ENCODE data around the gene TLR4.

TLR4 gene

DNA sequence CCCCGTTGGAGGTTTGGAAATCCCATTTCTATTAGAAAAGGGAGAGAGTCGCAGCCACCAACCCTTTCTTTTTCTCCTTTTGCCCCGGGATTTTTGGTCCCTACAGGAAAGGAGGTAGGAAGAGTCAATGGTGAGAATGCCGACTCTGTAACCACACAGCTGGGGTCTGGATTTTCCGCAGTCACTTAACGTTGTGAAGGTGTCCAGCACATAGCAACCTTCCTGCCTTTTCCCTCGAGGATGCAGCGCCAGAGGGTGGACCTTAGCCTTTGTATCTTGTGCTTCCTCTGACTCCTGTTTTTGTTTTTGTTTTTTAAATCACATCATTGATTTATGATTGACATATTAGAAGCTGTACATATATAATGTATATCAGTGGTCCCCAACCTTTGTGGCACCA is 41.4 kb downstream of the TLR4 start:
- DNase-seq (ENCODE audit: low spot score) = no peak

DNA sequence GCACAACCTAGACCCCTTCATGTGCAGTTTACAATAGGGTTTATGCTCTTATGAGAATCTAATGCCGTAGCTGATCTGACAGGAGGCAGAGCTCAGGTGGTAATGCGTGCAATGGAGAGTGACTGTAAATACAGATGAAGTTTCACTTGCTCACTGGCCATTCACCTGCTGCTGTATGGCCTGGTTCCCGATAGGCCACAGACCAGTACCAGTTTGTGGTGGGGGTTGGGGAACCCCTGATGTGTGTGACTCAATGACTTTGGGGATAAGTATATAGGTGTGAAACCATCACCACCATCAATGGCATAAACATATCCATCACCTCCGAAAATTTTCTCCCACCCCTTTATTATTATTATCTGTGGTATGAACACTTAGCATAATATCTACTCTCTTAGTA is 42.1 kb downstream of the TLR4 start:
- DNase-seq (ENCODE audit: low spot score) = no peak

- DNase-seq (ENCODE audit: low spot score) = peak; percentile 96
Measured at GRCh38 chr9:117747386-117747970, 43.3 kb downstream of the TLR4 start.

GRCh38 chr9:117750401-117750800 is 46.2 kb downstream of the TLR4 start:
- DNase-seq (ENCODE audit: low spot score) = no peak

DNA sequence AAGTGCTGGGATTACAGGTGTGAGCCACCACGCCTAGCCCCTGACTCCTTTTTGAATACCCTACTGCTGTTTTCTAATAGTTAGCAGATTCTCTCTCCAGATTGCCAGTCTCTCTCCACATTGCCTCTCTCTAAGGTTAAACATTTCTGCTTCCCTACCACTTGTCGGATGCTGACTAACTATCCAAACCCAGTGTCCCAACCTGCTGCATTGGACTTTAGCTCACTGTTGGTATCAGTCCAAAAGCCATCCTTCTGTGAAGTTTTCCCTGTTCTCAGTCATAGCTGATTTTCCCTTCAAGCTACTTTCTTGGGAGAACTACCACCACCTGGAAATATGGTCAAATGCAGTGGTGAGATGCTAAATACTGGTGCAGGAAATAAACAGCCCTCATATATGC is 48.7 kb downstream of the TLR4 start:
- DNase-seq (ENCODE audit: low spot score) = no peak

- no peak for DNase-seq (ENCODE audit: low spot score)
Measured at GRCh38 chr9:117757561-117758190, 53.5 kb downstream of the TLR4 start.

GRCh38 chr9:117763314-117763713 is 59.1 kb downstream of the TLR4 start:
- DNase-seq (ENCODE audit: low spot score) = peak; percentile 81

DNA sequence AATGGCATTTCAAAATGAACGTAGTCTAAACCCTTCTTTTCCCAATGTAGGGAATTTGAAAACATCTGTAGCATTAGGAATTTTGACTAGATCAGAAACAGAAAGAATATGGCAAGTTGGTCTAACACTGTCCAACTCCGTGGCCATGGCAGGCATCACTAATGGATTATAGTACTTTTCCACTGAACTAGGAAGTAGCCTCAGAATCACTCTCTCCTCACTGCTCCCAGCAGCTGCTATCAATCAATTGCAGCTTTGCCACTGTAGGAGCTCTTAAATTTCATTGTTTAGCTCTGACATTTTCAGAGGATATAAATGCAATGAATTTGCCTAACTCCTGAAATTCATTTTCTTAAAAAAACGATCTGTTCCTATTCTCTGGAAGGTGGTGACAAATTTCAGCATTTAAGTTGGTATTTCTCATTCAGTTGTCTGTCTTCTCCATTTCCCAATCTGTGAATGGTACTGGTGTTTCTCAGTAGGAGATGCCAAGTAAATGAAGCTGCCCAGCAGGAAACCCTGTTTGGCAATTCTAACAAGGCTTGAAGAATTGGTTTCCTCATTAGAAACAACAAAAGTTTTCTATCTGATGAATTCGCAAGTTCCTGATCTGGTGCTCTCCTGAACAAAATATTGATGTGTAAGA is 64.7 kb downstream of the TLR4 start:
- DNase-seq (ENCODE audit: low spot score) = no peak

DNA sequence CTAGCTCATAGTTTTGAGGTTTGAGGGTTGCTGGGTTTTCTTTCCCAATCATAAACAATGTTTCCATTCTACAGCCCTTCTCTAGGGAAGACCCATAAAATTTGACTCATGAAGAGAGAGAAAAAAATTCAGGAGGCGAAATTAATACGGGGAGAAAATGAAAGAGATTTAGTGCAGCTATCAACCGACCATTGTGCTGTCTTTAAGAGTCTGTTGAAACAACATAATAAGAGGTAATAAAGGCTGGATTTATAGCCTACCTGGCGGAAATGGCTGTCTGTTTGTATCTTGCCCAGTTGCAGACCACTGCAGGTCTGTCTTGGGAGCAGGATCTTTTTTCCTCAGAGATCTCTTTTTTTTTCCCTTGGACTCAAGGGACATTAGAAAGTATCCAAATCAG is 66.9 kb downstream of the TLR4 start:
- DNase-seq (ENCODE audit: low spot score) = no peak

DNA sequence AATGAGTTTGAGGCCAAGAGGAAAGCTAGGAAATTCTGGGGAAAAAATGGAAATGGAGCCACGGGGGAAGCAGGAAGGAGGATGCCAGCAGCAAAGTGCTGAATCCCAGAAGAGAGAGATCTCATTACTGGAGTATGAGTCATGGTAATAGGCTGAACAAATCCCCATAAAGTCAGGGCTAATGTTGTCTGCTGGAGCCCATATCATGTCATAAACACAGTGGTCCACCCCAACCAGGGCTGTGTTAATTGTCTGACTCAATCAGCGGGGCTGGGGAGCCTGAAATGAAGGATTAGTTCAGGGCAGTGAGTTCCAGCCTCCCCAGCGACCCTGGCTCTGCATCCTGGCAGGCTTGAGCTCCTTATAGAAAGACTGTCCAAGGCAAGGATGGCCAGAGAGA is 68.8 kb downstream of the TLR4 start:
- DNase-seq (ENCODE audit: low spot score) = peak; percentile 54

Data from SW480 (cell line).